HG03103 (cell line): ENCODE results near the gene MESD.
"Not testable (repeated sequence)": the region's sequence is repeated elsewhere in the genome, so short reads cannot be mapped to it uniquely, and the experiment has no call there.

Source experiments
- ATAC-seq: cut with Tn5 transposase; IDR thresholded peaks from one replicate; pipeline ENCODE4 v1.9.1; 2021; ENCODE audit warnings: low read depth; ENCODE audit not compliant: unreplicated experiment

The MESD gene

DNA sequence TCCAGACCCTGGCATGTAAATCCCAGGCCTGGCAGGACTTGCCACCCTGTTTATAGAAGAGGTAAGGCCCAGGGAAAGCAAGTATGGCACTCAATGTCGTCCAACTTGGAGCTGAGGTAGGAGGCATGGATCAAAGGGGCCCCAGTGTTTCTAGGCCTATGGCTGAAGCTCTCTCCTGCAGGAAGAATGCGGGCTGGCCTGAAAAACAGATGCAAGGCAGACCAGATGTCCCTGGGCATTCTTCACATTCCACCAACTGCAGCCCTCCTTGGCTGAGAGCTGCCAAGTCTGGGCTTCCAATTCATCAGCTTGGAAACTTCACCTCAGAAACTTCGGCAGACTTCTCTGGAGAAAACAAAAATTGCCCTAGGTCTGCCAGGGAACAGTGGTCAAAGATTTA is 22.2 kb downstream of the MESD start:
- no peak for ATAC-seq

DNA sequence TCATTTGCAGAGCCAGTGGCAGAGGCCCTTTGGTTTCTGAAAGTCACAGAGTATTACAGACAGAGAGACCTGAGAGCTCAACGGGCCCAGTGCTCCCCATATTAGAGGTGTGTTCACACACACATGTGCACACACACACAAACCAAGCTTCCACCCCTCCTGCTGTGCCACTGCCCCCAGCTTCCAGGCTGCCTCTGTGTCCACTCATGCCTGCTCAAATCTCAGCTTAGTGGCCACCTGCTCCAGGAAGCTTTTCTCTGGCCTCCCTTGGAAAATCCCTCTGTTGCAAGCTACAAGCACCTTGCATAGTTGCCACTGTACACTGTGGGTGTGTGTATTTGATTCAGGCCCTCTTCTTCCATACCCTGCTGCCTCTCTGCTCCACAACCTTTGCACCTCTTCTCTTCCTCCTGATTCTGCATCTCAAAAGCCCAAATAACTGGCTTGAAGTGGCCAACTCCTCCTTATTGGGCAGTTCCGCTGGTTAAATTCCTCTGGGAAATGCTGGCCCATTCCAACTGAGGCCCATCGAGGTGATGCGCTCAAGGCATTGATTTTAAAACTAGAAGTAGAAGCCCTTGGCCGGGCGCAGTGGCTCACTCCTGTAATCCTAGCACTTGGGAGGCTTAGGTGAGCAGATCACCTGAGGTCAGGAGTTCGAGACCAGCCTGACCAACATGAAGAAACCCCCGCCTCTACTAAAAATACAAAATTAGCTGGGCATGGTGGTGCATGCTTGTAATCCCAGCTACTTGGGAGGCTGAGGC is 23.0 kb downstream of the MESD start:
- no peak for ATAC-seq

DNA sequence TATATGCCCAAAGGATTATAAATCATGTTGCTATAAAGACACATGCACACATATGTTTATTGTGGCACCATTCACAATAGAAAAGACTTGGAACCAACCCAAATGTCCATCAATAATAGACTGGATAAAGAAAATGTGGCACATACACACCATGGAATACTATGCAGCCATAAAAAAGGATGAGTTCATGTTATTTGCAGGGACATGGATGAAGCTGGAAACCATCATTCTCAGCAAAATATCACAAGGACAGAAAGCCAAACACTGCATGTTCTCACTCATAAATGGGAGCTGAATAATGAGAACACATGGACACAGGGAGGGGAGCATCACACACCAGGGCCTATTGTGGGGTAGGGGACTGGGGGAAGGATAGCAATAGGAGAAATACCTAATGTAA is 24.2 kb downstream of the MESD start:
- not testable (repeated sequence) for ATAC-seq

DNA sequence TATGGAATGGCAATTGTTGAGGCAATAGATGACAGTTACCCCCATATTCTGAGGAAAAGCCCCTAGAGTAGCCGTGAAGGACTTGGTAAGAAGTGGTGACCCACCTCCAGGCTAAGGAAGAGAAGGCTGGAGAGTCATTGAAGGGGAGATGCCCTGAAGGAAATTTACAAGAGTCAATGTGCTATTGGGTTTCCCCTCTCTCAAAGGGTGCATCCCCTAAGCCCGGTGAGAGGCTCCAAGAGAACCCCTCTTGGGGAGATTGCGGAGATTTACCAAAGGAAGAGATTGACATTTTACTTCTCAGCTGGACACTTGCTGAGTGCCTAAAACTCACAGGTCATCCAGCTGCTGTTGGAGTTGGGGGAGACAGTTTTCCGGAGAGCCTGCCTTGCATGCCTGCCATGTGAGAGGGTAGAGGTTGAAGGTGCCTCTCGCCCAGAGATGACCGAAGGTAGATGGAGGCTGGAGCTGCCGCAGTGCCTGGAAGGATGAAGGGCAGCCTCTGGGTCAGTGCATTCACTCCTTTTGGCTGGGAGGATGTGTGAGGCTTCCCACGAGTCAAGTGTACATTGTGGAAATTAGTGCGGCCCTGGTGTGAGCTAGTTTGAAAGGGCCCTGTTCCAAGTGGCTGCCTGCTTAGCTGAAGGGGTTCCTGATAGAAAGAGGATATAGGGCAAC is 30.7 kb downstream of the MESD start:
- no peak for ATAC-seq

DNA sequence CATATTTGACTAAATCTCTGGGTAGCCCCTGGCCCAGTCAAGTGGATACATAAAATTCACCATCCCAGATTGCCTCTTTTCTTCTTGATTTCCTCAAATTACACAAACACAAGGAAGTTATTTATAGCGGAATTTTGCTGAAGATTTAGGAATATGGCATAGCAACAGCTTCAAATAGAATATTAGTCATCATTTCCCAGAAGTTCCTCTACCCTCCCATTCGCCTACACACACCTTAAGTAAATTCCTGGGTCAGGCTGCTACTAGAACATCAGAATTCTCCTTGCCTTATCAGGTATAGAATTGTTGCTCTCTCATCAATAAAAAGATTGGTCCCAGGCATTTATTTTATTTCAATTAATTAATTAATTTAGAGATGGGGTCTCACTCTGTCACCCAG is 31.6 kb downstream of the MESD start:
- no peak for ATAC-seq

DNA sequence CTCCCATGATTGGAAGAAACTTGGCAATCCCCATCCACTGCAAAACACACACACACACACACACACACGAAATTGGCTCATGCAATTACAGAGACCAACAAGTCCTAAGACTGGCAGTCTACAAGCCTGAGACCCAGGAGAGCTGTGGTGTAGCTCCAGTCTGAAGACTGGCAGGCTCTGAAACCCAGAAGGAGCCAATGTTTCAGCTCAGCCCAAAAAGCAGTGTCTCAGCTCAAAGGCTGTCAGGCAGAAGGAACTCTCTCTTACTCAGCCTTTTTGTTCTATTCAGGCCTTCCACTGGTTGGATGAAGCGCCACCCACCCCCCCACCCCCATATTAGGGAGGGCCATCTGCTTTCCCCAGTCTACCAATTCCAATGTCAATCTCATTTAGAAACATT is 32.1 kb downstream of the MESD start:
- no peak for ATAC-seq

DNA sequence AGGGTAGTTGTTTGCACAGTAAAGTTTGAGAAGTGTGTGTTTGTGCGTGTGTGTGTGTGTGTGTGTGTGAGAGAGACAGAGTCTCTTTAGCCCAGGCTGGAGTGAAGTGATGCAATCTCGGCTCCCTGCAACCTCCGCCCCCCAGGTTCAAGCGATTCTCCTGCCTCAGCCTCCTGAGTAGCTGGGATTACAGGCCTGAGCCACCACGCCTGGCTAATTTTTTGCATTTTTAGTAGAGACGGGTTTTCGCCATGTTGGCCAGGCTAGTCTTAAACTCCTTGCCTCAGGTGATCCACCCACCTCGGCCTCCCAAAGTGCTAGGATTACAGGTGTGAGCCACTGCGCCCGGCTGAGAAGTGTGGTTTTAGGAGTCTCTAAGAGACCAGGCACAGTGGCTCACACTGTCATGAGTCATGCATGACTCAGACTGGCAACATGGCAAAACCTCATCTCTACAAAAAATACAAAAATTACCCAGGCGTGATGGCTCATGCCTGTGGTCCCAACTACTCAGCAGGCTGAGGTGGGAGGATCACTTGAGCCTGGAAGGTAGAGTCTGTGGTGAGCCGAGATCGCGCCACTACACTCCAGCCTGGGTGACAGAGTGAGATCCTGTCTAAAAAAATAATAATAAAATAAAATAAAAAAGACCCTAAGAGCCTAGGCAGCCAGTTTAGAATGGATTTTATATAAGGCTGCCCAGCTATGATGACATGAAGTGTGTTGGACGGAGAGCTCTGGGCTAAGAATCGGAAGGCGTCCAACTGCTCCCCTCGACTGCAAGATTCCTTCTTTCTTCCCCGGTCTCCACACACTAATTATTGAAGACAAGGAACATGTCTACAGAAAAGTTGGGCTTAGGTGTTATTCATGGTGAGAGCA is 33.8 kb downstream of the MESD start:
- not testable (repeated sequence) for ATAC-seq

DNA sequence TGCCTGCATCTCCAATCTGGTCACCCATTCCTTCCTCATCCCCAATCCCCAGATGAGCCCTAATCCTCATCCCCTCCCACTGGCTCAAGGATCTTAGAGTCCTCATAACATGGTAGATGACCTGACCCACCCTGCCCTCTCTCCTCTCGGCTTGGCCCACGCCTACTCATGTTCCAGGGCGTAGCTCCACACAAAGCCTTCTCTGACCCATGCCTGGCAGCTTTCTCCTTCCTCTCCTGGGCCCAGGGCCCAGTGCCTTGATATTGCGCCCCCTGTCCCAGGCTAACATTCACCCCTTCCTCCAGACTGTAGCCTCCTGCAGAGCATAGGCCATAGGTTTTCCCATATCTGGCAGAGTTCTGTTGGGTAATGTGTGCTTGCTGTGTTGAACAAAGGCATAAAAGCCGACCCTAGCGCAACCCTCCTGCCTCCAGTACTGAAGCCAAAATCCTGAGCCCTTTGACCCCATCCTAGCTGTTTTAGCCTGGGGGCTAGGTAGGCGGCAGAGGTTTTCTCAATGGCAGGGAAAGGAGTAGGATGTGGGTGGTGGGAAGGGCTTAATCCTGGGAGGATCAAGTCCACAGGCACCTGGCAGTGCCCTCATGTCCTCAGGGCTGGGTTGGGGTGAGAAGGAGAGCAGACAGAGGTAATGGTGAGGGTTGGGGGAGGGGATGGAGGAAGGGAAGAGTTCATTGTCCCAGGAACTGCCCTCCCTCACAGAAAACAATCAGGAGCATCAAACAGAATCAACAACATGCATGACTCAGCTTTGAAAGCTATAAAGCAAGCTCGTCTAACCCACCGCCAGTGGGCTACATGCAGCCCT is 35.5 kb downstream of the MESD start:
- no peak for ATAC-seq

DNA sequence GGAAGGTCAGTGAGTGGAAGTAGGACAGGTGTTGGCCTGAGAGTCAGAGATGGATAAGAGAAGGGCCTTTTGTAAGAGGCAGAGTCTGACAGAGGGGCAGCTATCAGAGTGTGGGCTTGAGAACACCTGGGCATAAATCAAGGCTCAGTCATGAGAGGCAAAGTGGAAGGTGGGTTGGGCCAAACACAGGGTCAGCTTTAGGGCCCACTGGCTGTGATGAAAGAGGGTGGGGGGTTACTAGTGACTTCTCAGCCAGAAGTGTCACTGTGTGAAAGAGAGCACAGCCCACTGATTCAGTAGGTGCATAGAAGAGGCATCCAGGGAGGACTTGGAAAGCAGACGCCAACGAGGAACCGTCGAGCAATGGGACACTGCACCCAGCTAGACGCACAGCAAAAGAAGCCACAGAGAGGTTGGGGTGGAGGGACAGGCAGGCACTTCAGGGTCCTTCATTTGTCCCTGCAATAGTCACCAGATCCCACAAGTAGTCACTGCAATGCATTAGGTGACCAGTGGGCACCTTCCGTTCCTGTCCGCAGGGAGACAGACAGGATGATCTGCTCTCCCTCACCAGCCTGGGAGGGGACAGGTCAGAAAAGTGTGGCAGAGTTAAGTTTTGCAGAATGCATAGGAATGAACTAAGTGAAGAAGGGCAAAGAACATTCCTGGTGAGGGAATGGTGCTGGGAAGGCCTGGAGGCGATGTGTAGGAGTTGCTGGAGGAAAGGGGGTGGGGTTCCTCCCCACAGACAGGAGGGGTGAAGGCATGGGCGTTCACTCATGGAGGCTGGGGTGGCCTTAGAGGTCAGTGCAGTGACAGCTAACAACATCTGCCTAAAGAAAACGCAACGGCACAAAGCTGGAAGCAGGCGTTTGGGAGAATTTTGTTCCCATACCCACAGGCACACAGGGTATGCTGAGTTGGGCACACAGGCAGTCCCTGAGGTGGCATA is 36.3 kb downstream of the MESD start:
- no peak for ATAC-seq

DNA sequence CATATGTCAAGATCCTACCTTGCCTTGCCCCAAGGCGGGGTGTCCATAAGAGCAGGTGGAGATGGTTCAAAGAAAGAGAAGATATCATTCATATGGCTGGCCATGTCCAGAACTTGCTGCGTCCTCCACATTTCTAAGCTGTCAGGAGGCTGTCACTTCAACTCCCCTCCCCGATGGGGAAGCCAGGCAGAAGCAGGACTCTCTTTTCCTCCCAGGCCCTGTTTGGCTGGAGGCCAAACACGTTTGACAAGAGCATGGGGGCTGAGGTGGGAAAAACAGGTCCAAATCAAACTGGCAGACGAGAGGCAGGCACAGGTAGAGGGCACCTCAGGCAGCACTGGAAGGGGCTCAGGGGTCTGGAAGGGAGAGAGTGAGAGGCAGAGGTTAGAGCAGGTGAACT is 37.7 kb downstream of the MESD start:
- ATAC-seq, result no peak

DNA sequence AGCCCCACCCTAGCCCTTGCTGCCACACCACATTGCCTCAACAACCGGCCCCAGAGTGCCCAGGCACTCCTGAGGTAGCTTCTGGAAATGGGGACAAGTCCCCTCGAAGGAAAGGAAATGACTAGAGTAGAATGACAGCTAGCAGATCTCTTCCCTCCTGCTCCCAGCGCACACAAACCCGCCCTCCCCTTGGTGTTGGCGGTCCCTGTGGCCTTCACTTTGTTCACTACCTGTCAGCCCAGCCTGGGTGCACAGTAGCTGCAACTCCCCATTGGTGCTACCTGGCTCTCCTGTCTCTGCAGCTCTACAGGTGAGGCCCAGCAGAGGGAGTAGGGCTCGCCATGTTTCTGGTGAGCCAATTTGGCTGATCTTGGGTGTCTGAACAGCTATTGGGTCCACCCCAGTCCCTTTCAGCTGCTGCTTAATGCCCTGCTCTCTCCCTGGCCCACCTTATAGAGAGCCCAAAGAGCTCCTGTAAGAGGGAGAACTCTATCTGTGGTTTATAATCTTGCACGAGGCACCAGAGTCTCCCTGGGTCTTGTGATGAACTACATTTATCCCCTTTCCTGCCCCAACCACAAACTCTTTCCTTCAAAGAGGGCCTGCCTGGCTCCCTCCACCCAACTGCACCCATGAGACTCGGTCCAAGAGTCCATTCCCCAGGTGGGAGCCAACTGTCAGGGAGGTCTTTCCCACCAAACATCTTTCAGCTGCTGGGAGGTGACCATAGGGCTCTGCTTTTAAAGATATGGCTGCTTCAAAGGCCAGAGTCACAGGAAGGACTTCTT is 39.1 kb downstream of the MESD start:
- no peak for ATAC-seq

DNA sequence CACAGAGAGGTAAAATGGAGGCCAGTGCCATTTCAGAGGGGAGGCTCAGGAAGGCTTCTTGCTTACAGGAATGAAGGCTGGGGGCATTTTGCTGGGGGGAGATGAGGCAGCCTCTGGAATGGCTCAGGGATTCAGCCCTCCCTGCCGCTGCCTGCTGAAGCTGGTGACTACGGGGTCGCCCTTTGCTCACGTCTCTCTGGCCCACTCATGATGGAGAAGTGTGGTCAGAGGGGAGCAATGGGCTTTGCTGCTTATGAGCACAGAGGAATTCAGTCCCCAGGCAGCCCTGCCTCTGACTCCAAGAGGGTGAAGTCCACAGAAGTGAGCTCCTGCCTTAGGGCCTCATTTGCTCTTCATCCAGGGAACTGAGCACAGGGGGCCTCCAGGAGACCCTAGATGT is 39.9 kb downstream of the MESD start:
- no peak for ATAC-seq

DNA sequence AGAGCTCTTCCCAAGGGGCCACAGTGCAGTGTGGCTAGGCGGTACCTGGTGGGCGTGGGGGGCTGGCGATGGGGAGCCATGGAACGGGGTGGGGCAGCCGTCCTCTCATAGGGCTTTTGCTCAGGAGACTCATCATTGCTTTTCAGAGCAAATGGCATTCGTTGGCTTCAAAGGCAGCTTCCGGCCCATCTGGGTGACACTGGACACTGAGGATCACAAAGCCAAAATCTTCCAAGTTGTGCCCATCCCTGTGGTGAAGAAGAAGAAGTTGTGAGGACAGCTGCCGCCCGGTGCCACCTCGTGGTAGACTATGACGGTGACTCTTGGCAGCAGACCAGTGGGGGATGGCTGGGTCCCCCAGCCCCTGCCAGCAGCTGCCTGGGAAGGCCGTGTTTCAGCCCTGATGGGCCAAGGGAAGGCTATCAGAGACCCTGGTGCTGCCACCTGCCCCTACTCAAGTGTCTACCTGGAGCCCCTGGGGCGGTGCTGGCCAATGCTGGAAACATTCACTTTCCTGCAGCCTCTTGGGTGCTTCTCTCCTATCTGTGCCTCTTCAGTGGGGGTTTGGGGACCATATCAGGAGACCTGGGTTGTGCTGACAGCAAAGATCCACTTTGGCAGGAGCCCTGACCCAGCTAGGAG is 40.8 kb downstream of the MESD start:
- ATAC-seq, result no peak

DNA sequence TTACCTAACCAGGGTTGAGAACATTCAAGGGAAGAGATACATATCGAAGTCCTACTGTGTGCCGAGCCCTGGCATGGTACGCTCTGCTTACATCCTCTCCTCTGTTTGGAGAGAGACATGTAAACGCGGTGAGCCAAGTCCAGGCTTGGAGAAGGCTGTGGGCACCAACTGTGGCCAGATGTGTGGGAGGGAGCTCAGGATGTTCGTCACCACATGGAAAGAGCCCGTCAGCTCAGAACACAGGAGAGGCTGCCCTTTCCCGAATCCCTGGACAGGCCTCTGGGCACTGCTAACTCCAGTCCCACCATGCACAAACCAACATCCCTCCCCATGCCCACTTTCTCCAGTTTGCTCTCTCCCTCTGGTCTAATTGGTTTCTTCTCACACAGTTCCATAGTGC is 43.0 kb downstream of the MESD start:
- no peak for ATAC-seq

DNA sequence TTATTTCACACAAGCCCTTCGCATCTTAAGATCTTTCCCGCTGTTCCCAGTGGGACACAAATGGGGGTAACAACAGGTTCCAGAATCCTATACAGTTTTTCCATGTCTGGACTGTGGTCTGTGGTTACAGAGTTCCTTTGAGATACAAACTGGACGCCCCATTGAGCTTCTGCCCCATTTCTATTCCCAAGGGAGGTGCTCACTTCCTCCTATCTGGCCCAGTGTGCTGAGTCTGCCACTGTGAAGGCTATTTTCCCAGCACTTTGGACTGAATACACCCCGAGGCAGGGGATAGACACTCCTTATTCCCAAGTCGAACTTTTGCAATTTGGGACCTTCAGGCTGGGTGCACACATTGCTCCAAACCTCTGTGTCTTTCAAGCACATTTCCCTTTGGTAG is 44.0 kb downstream of the MESD start:
- no peak for ATAC-seq

DNA sequence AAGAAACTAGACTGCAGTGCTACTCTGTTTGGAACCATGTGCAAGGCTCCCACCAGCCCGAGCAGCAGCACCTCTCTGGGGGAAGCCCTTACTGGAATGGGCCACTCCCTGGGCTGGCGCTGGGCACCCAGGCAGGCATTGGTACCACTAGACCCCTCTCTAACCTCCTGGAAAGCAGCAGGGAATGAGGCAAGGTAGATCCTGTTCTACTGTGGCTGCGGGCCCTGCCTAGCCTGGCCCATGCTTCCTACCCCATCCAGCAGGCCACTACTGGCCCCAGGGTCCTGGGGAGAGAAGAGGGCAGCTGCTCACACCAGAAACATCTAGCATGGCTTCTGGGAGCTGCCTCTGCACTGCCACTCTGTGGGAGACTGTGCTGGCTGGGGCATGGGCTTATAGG is 44.8 kb downstream of the MESD start:
- no peak for ATAC-seq

DNA sequence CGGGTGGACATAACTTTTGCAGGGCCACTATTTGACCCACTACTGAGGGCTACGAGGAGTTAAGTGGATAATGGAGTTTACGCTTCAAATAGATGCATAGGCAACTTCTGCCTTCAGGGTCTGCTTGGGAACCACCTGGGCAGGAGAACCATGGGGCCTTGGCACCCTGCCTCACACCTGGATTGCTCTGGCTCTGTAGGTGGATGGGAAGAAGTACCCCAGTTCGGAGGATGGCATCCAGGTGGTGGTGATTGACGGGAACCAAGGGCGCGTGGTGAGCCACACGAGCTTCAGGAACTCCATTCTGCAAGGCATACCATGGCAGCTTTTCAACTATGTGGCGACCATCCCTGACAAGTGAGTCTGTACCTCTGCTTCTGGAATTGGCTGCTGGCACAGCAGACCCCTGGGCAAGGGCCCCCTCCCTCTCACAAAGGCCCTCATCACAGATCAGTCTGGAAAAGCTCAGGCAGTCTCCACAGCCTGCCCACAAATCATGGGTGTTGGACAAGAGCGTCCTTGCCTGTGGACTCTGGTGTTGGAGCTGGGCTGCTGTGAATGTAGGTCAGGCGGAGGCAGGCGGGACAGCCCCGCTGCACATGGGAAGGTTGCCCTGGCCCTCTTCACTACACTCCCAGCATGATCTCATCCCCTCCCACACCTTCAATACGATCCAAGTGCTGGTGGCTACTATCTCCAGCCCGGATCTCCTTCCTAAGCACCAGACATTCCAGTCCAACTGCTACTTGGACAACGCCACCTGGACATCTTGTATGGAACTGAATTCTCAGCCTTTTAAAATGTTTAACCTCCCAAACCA is 46.7 kb downstream of the MESD start:
- no peak for ATAC-seq
